Measurements from ENCODE around the gene OR1F1.
A peak's percentile ranks its signal among the peaks of the same experiment; 100 is the strongest.
"Not testable (repeated sequence)": the region's sequence is repeated elsewhere in the genome, so short reads cannot be mapped to it uniquely, and the experiment has no call there.

The OR1F1 gene

DNA sequence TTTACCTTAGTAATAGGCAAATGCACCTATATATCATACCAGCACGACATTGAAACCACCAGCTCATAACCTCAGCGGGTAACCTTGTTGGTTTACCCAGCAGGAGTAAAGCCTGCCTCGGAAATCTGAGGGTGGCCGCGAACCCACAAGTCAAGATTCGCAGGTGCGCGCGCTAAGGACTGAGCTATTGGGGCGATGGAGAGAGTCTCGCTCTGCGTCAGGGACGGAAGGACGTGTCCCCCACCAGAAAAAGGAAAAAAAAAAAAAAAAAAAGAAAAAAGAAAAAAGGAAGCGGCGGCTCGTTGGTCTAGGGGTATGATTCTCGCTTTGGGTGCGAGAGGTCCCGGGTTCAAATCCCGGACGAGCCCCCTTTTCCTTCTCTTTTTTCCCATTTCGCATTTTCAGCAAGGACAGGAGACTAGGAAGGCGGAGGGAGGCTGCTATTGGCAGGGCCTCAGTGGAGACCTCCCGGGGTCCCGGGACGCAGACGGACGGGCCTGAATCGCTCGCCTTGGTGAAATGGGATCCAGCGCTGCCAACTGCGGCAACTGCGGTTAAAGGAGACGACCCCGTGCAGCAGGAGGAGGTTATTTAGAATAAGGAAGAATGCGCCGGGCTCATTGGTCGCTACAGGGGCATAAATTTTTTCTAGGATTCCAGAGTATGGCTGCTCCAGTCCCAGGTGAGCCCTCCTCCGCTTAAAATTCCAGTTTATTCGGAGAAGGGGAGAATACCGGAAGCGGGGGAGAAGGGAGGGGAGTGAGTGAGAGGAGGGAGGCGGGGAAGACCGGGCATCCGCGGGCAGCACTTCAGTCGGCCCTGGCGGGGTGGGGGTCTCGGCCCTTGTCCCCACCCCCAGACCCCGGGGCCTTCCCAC lies at the start of gene OR1F1:
OR1F1 (plus strand) TSS at position 407 of the 877 bp plus-strand sequence.
- DNase-seq: peak; percentile 60

- DNase-seq: no peak
Measured at GRCh38 chr16:3138342-3138741, 49.7 kb upstream of the OR1F1 start.

DNA sequence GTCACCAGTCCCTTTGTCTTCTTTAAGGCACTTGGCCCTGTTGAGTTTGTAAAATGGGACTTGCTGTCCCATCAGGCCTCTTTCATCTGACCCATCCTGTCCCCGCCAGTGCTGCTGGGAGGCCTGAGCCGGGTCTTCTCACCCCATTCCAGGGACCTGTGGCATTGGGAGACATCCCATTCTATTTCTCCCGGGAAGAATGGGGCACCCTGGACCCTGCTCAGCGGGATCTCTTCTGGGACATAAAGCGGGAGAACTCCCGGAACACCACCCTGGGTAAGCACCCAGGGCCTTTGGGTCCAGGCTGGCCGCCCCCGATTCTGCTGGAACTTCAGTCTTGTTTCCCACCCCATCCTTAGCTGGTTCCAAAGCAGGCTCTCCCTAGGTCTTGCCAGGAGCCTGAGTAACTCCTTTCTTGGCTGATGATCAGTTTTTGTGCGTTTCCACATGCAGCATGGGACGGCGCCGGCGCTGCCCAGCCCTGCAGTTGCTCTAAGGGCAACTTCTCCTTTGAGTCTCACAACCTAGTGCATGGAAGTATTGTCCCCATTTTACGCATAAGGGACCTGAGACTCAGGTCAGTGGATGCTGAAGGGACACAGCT lies 49.1 kb upstream of the OR1F1 start:
- no peak for DNase-seq

GRCh38 chr16:3139561-3139960 lies 48.4 kb upstream of the OR1F1 start:
- not testable (repeated sequence) for DNase-seq

GRCh38 chr16:3140603-3141427 lies 47.2 kb upstream of the OR1F1 start:
- DNase-seq: no peak

DNA sequence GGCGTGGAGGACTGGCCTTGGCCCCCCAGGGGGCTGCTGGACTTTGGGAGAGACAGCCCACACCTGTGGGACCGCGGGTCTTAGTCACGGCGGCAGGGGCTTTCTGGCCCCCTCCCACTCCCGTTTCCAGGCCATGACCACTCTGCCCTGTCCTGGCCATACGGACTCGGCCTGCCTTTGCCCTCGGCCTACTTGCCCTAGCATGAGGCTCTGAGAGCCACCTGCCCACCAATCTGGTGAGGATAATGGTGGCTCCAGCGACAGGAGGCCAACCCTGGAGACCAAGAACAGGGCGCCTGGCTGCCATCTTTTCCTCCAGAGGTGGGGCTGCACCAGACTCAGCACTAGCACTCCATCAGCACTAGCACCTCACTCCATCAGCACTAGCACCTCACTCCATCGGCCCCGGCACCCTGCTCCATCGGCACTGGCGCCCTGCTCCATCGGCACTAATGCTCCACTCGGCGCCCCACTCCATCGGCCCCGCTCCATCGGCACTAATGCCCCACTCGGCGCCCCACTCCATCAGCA lies 46.2 kb upstream of the OR1F1 start:
- no peak for DNase-seq

DNA sequence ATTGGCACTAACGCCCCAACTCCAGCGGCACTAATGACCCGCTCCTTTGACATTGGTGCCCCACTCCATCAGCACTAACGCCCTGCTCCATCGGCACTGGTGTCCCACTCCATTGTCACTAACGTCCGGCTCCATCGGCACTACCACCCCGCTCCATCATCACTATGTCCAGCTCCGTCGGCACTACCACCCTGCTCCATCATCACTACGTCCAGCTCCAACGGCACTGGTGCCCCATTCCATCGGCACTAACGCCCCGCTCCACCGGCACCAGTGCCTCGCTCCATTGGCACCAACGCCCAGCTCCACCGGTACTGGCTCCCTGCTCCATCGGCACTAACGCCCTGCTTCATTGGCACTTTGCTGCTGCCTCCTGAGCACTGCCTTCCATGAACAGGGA lies 45.7 kb upstream of the OR1F1 start:
- DNase-seq: no peak

DNA sequence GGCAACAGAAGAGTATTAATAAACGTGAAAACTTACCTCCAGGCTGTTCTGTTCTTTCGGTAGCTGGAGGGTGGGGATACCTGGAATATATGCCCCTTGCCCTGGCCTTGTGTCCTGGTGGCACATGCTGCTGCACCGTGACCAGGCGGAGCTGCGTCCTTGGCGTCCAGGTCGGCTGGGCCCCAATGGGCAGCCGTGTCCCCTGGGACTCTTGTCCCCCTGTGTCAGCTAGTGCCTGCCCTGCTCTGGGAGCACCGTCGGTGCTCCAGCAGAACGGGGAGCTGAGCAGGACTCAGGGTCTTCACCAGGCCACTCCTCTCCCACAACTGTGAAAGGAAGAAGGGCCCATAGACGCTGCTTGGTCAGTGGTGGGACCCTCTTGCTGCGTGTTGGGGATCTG lies 45.2 kb upstream of the OR1F1 start:
- no peak for DNase-seq

GRCh38 chr16:3143189-3143588 lies 44.8 kb upstream of the OR1F1 start:
- no peak for DNase-seq

GRCh38 chr16:3143598-3144320 lies 44.2 kb upstream of the OR1F1 start:
- DNase-seq: no peak

- no peak for DNase-seq
Measured at GRCh38 chr16:3144321-3144983, 43.6 kb upstream of the OR1F1 start.

GRCh38 chr16:3145151-3145550 lies 42.9 kb upstream of the OR1F1 start:
- DNase-seq: no peak

GRCh38 chr16:3145660-3146059 lies 42.3 kb upstream of the OR1F1 start:
- no peak for DNase-seq

DNA sequence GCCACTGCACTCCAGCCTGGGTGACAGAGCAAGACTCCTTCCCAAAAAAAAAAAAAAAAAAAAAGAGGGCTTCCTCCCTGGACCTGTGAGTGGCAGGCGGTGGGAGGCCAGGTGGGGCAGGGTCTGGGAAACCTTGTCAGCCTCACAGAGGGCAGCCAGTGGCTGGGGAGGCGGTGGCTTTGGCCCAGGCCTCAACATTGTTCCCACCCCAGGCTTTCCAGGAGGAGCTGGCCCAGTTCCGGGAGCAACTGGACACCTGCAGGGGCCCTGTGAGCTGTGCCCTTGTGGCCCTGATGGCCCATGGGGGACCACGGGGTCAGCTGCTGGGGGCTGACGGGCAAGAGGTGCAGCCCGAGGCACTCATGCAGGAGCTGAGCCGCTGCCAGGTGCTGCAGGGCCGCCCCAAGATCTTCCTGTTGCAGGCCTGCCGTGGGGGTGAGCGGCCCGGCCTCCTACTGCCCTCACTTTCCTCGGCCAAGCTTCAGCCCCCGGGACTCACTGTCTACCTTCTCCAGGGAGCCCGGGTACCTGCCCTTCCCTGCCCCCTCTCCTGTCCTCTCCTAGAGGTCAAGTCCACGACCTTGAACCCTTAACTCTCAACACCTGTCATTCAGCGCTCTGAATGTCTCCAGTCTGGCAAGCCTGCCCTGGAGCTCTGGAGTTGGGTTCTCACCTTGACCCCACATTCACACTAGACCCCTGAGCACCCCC lies 40.8 kb upstream of the OR1F1 start:
- DNase-seq: no peak

- no peak for DNase-seq
Measured at GRCh38 chr16:3147757-3148104, 40.3 kb upstream of the OR1F1 start.

GRCh38 chr16:3148256-3149192 lies 39.5 kb upstream of the OR1F1 start:
- no peak for DNase-seq

DNA sequence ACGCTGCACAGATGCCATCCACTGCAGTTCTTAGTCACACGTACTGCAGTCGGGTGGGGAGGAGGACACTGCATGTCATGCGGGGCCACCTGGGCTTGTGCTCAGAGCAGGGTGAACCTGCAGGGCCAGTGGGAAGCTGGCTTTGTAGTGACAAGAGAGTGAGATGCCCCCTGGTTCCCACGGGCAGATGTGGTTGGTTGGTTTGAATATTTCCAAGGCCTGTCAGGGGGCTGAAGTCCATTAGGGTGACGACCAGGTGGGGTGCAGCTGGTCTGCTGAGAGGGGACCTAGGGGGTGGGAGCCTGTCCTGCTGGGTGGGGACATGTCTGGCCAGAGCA lies 38.8 kb upstream of the OR1F1 start:
- DNase-seq: no peak

DNA sequence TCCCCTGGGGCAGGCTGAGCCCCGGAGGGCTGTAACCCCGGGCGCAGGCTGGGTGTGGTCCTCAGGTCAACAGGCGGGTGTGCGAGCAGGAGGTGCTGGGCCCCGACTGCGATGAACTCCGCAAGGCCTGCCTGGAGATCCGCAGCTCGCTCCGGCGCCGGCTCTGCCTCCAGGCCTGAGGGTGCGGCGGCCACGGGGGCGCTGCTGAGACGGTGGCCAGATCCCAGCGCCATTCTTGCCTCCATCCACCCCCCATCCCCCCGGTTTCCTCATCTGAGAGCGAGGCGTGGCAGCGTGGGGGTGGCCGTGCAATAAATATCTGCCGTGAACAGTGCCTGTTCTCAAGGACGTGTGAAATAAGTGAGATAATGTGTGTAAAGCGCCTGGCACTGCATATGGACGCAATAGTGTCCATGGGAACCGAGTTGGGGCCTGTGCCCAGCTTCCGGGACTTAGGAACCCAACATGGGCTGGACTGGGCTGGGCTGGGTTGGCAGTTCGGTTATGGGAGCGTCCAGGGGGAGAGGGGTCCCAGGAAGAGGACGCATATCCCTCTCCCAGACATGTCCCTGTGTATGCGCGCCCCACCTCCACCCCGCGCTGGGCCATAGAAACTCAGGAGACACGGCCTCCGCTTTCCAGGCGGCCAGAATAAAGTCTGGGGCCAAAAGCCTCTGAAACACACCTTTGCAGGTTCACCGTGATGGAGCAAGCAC lies 38.2 kb upstream of the OR1F1 start:
- DNase-seq: peak; percentile 51

DNA sequence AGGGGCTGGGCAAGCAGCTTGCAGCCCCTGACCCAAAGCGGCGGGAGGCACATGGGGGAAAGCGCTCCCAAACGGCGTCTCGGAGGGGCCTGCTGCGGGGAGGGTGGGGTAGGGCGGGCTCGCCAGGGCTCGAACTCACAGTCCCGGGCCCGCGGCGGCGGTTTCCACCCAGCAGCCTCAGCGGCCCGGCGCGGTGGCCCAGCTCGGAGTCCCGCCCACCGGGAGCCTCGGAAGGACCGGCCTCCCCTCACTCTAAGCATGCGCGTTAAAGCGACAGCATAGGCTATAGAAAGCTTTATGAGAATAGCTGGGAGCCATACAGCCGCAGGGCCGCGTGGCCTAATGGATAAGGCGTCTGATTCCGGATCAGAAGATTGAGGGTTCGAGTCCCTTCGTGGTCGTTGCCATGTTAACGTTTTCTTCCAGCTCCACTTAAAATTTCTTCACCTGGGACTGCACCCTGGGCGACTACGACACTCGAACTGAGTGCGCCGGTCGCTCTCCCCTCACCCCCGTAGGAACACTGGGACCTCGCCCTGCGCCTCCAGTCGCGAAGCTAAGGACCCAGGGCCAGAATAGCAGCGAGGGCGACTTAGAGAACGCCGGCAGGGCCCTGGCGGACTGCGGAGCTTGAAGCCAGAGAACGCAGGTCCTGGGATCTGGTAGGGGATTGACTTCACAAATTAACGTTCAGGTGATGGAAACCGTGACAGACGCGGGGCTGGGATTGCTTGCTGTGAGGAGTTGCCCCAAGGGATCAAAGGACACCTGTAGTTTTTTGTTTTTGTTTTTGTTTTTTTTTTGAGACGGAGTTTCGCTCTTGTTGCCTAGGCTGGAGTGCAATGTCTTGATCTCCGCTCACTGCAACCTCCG lies 37.4 kb upstream of the OR1F1 start:
- peak; percentile 99 for DNase-seq

Measured in stimulated activated CD4-positive, alpha-beta T cell treated with anti-CD3 and anti-CD28 coated beads, Interleukin-12 subunit alpha, Interleukin-12 subunit beta, amount 100 ng/mL, for 4 hours (primary cell).